ENCODE data around the gene IRAK2. TPM values are rescaled to one million over a fixed set of nuclear protein-coding genes. Genes with fewer than 3 reads are reported as not detected.

IRAK2 gene
- total RNA-seq, 1 donor from 2014 or later = 2.0 TPM

GRCh38 chr3:10283638-10284037 is 118.9 kb downstream of the IRAK2 start:
- TF ChIP-seq CTCF (IDR thresholded peaks at IDR 0.05; ENCODE audit: insufficient read depth, low read depth, low read length) (no peak), EZH2 (IDR thresholded peaks at IDR 0.05; ENCODE audit: insufficient read depth, low read length) (no peak)
- H3K27me3 Mint-ChIP-seq (ENCODE audit: low read depth, unreplicated experiment) = no peaks in the 10 kb centered on the region
- Histone ChIP-seq H4K20me1 (ENCODE audit: insufficient read depth, low read length) (peaks cover 12% of the 10 kb centered on the region), H3K27me3 (ENCODE audit: insufficient read depth, low read length) (no peaks in the 10 kb centered on the region), H3K36me3 (ENCODE audit: insufficient read depth, low read length) (peaks cover 22% of the 10 kb centered on the region), H3K4me3 (ENCODE audit: insufficient read depth, low read depth, low read length) (no peak overlapping the region), H3K27ac (ENCODE audit: low read depth, low read length) (no peak overlapping the region), H3K9ac (ENCODE audit: low read length) (no peak overlapping the region), H3K79me2 (ENCODE audit: insufficient read depth, low read length) (no peaks in the 10 kb centered on the region), H3K9me3 (ENCODE audit: insufficient read depth, low read depth, low read length) (no peaks in the 10 kb centered on the region), H3K4me1 (ENCODE audit: insufficient read depth, low read length) (peaks cover 16% of the 10 kb centered on the region), H2AFZ (ENCODE audit: low read depth, low read length) (no peak overlapping the region), H3K4me2 (ENCODE audit: low read length) (no peak overlapping the region)
- no peak overlapping the region for H3K27ac Mint-ChIP-seq (ENCODE audit: unreplicated experiment)
- H3K4me1 Mint-ChIP-seq (ENCODE audit: low read depth, unreplicated experiment) = peaks cover 31% of the 10 kb centered on the region
- no peak for DNase-seq (ENCODE audit: low read depth)
- no peak for FAIRE-seq
- no peak overlapping the region for H3K4me3 Mint-ChIP-seq (ENCODE audit: unreplicated experiment)
- H3K9me3 Mint-ChIP-seq (ENCODE audit: unreplicated experiment) = no peaks in the 10 kb centered on the region
- peaks cover 26% of the 10 kb centered on the region for H3K36me3 Mint-ChIP-seq (ENCODE audit: low read depth, unreplicated experiment)

- no peak overlapping the region for H3K4me3 Mint-ChIP-seq (ENCODE audit: unreplicated experiment)
- H3K4me1 Mint-ChIP-seq (ENCODE audit: low read depth, unreplicated experiment) = peaks cover 31% of the 10 kb centered on the region
- TF ChIP-seq CTCF (IDR thresholded peaks at IDR 0.05; ENCODE audit: insufficient read depth, low read depth, low read length) (no peak), EZH2 (IDR thresholded peaks at IDR 0.05; ENCODE audit: insufficient read depth, low read length) (no peak)
- Histone ChIP-seq H3K9ac (ENCODE audit: low read length) (no peak overlapping the region), H3K27me3 (ENCODE audit: insufficient read depth, low read length) (no peaks in the 10 kb centered on the region), H4K20me1 (ENCODE audit: insufficient read depth, low read length) (peaks cover 10% of the 10 kb centered on the region), H3K4me1 (ENCODE audit: insufficient read depth, low read length) (peaks cover 16% of the 10 kb centered on the region), H3K79me2 (ENCODE audit: insufficient read depth, low read length) (no peaks in the 10 kb centered on the region), H3K4me2 (ENCODE audit: low read length) (no peak overlapping the region), H3K9me3 (ENCODE audit: insufficient read depth, low read depth, low read length) (no peaks in the 10 kb centered on the region), H3K27ac (ENCODE audit: low read depth, low read length) (no peak overlapping the region), H3K4me3 (ENCODE audit: insufficient read depth, low read depth, low read length) (no peak overlapping the region), H2AFZ (ENCODE audit: low read depth, low read length) (no peak overlapping the region), H3K36me3 (ENCODE audit: insufficient read depth, low read length) (peaks cover 22% of the 10 kb centered on the region)
- no peak for DNase-seq (ENCODE audit: low read depth)
- no peak for FAIRE-seq
- H3K27ac Mint-ChIP-seq (ENCODE audit: unreplicated experiment) = peak overlapping the region; percentile 53
- H3K27me3 Mint-ChIP-seq (ENCODE audit: low read depth, unreplicated experiment) = no peaks in the 10 kb centered on the region
- peaks cover 24% of the 10 kb centered on the region for H3K36me3 Mint-ChIP-seq (ENCODE audit: low read depth, unreplicated experiment)
- H3K9me3 Mint-ChIP-seq (ENCODE audit: unreplicated experiment) = no peaks in the 10 kb centered on the region
These were observed 119.8 kb downstream of the IRAK2 start for GRCh38 chr3:10284496-10284895.

- H3K4me1 Mint-ChIP-seq (ENCODE audit: low read depth, unreplicated experiment) = peaks cover 31% of the 10 kb centered on the region
- TF ChIP-seq EZH2 (IDR thresholded peaks at IDR 0.05; ENCODE audit: insufficient read depth, low read length) = no peak
- TF ChIP-seq CTCF (IDR thresholded peaks at IDR 0.05; ENCODE audit: insufficient read depth, low read depth, low read length) = no peak
- H3K9me3 ChIP-seq (ENCODE audit: insufficient read depth, low read depth, low read length) = no peaks in the 10 kb centered on the region
- H3K9ac ChIP-seq (ENCODE audit: low read length) = no peak overlapping the region
- no peaks in the 10 kb centered on the region for H3K9me3 Mint-ChIP-seq (ENCODE audit: unreplicated experiment)
- DNase-seq (ENCODE audit: low read depth) (peak; percentile 37), FAIRE-seq (no peak)
- H2AFZ ChIP-seq (ENCODE audit: low read depth, low read length) = no peak overlapping the region
- peaks cover 4% of the 10 kb centered on the region for H4K20me1 ChIP-seq (ENCODE audit: insufficient read depth, low read length)
- H3K4me1 ChIP-seq (ENCODE audit: insufficient read depth, low read length) = peaks cover 16% of the 10 kb centered on the region
- H3K4me3 Mint-ChIP-seq (ENCODE audit: unreplicated experiment) = peak overlapping the region; percentile 2
- H3K27me3 ChIP-seq (ENCODE audit: insufficient read depth, low read length) = no peaks in the 10 kb centered on the region
- H3K27ac Mint-ChIP-seq (ENCODE audit: unreplicated experiment) = no peak overlapping the region
- H3K4me3 ChIP-seq (ENCODE audit: insufficient read depth, low read depth, low read length) = no peak overlapping the region
- H3K4me2 ChIP-seq (ENCODE audit: low read length) = no peak overlapping the region
- peaks cover 21% of the 10 kb centered on the region for H3K36me3 Mint-ChIP-seq (ENCODE audit: low read depth, unreplicated experiment)
- H3K79me2 ChIP-seq (ENCODE audit: insufficient read depth, low read length) = no peaks in the 10 kb centered on the region
- no peaks in the 10 kb centered on the region for H3K27me3 Mint-ChIP-seq (ENCODE audit: low read depth, unreplicated experiment)
- no peak overlapping the region for H3K27ac ChIP-seq (ENCODE audit: low read depth, low read length)
- H3K36me3 ChIP-seq (ENCODE audit: insufficient read depth, low read length) = peaks cover 18% of the 10 kb centered on the region
These were observed 120.8 kb downstream of the IRAK2 start for GRCh38 chr3:10285272-10286132.

Data from astrocyte (in vitro differentiated cells and primary cell).